Measurements from ENCODE around the gene SYTL5.

GRCh38 chrX:38124000-38124399 lies 117.6 kb downstream of the SYTL5 start:
- TF ChIP-seq POLR2A (IDR thresholded peaks at IDR 0.05; ENCODE audit: low read depth, low read length) (no peak), POLR2AphosphoS5 (IDR thresholded peaks at IDR 0.05; ENCODE audit: low read depth, low read length) (no peak)
